CD4-positive, alpha-beta T cell treated with Interleukin-17A for 4 hours (primary cell): ENCODE results near the gene GPSM1.
A peak's percentile ranks its signal among the peaks of the same experiment; 100 is the strongest.

Experiments used
- DNase-seq: peaks from one replicate; pipeline ENCODE4 v3.0.0-alpha.2; 2020; ENCODE audit warnings: mixed read lengths

Gene GPSM1

DNA sequence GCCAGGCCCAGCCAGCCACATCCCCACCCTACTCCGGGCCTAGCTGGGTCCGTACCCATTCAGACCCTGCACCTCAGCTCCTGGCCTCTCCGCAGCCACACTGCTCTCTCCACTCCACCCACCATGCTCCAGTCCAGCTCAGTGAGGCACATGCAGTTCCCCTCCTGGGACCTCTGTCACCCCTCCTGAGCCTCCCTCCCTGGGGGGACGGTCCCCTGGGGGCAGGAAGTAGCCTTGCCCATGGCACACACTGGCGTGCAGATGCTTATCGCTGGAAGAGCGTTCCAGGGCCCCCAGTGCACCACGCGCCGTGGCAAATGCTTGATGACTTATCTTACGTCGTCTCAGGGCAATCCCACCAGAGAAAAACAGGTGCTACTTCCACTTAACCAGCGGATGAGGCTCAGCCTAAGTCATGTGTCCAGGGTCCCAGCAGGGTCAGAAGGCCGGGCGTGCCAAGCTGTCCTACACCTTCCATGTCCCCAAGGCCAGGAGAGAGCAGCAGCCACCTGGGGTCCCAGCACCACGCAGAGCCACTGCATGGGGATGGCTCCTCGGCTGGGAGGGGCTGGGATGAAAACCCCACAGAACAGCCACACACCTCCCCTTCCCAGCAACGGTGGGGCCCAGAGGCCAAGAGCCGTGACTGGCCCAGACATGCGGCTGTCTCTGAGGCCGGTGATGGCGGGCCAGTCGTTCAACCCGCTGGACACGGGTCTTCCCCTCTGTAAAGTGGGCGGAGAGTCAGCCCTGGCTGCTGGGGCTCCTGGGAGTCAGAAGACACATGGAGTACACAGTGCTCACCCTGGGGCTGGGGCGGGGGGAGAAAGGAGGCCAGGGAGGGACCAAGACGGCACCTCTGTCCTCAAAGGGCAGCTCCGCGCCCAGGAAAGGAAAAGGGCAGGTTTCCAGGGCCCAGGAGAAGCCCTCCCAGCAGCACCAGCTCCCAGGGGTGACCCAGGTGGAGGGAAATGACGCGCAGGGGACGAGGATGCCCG is 20.8 kb upstream of the GPSM1 start:
- no peak for DNase-seq

- no peak for DNase-seq
Measured at GRCh38 chr9:136307215-136307750, 20.1 kb upstream of the GPSM1 start.

DNA sequence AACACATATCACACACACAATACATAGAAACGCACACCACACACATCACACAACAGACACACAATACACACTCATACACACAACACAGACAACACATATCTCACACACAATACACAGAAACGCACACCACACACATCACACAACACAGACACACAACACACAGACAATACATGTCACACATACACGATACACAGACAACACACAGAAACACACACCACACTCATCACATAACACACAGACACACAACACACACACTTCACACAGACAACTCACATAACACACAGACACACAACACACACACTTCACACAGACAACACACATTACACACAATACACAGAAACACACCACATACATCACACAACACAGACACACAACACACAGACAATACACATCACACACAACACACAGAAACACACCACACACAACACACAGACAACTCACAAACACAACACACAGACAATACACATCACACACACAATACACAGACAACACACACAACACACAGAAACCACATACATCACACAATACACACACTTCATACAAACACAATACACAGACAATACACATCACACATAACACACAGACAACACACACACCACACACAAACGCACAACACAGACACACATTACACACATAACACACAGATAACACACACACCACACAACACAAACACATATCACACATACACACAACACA is 19.2 kb upstream of the GPSM1 start:
- no peak for DNase-seq

DNA sequence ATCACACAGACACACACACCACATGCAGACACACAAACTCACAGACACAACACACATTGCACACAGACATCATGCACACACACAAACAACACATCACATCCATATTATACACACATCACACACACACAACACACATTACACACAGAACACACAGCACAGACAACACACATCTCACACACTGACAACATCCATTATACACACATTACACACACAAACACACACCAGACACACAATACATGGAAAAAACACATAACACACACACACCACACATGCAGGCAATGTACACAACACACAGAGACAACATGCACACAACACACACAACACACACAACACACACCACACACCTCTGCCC is 18.7 kb upstream of the GPSM1 start:
- no peak for DNase-seq

DNA sequence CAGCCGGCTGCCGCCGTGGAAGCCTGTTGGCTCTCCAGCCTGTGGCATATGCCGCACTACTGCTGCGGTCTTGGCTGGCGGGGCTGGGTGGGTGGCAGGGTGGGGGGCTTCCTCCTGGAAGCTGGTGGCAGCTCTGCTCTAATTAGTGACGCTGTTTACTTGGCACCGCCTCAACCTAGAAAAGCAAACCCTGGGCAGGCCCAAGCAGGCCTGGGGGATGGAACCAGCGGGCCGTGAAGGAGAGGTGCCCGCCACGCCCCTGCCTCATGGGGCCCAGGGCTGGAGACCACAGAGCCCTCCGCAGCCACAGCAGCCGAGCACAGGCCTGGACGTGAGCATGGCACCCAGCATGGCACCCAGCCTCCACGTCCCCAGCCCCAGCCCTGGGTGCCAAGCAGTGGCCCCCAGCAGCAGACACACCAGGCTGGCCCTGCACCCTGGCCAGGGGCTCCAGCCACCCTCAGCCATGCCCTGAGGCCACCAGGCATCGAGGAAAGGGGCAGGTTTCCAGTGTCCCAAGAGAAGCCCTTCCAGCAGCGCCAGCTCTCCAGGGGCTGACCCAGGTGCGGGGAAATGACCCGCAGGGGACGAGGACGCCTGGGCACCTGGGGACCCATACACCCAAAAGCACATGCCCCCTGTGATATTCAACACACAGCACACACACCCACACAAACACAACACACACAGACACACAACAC is 18.1 kb upstream of the GPSM1 start:
- DNase-seq, result no peak

- no peak for DNase-seq
Measured at GRCh38 chr9:136309806-136310220, 17.5 kb upstream of the GPSM1 start.

GRCh38 chr9:136310273-136311030 is 16.9 kb upstream of the GPSM1 start:
- no peak for DNase-seq

GRCh38 chr9:136311051-136312008 is 16.0 kb upstream of the GPSM1 start:
- DNase-seq, result peak; percentile 20

- DNase-seq, result no peak
Measured at GRCh38 chr9:136312009-136312375, 15.3 kb upstream of the GPSM1 start.

DNA sequence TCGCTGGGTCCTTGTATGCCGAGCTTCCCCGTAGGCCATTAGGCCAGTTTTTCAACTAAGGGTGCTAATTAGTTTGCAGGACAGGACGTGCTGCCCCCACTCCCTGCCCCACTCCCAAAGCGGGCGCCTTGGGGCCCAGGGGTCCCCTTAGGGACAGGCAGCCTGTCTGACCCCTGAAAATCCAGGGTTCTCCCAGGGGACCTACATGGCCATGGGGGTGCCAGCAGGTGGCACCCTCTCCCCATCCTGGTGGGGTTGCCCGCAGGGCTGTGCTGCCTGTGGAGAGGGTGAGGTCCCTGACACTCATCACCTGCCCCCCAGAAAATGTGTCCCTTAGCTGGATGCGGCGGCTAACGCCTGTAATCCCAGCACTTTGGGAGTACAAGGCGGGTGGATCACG is 14.9 kb upstream of the GPSM1 start:
- DNase-seq, result peak; percentile 63

DNA sequence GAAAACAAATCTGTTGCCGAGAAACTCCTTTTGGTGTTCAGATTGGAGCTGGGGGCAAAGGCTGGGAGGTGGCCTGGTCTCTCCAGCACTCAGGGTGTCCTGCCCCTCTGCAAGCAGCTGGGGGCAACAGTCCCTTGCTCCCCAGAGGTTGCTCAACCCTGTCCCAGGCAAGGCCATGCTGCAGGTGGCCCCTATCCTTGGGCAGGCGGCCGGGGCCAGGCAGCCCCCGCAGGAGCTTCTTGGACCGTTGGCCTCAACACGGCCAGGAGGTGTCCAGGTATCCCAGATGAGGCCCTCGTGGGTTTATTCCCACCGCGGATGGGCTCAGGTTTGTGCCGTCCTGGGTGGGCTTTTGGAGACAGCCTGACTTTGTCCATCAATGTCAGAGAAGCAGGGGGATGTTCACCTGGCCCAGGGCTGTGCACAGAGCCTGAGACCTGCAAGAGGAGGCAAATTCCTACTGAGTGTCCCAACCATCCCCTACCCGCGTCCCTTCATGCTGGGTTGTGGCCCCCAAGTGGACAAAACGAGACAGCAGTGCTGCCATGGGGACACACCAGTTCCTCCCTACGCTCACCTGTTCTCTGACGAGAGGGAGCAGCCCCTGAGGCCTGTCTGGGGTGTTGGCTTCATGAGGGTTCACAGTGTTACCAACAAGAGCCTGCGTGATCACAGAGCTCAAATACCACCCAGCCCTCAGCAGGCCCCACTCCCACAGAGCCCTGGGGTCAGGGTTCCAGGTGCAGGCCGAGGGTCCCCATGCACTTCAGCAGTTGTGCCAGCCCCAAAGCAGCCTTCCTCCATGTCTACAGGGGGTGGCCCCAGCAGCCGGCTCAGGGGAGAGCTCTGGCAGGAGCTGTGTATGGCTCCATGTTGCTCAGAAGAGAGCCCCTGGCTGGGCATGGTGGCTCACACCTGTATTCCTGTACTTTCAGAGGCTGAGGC is 14.0 kb upstream of the GPSM1 start:
- no peak for DNase-seq

DNA sequence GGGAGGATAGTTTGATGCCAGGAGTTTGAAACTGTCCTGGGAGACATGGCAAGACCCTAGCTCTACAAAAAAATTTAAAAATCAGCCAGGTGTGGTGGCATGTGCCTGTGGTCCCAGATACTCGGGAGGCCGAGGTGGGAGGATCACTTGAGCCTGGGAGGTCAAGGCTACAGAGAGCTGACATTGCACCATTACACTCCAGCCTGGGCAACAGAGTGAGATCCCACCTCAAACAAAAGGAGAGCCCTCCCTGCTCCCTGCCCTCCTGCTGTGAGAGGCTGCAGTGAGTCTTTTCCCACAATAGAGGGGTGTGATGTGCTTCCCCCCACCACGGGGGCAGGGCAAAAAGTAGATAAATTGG is 13.3 kb upstream of the GPSM1 start:
- no peak for DNase-seq

- DNase-seq, result no peak
Measured at GRCh38 chr9:136314944-136315343, 12.4 kb upstream of the GPSM1 start.

GRCh38 chr9:136316271-136316751 is 11.0 kb upstream of the GPSM1 start:
- DNase-seq, result no peak

- no peak for DNase-seq
Measured at GRCh38 chr9:136316896-136317676, 10.3 kb upstream of the GPSM1 start.

- DNase-seq, result no peak
Measured at GRCh38 chr9:136317695-136318094, 9.6 kb upstream of the GPSM1 start.

DNA sequence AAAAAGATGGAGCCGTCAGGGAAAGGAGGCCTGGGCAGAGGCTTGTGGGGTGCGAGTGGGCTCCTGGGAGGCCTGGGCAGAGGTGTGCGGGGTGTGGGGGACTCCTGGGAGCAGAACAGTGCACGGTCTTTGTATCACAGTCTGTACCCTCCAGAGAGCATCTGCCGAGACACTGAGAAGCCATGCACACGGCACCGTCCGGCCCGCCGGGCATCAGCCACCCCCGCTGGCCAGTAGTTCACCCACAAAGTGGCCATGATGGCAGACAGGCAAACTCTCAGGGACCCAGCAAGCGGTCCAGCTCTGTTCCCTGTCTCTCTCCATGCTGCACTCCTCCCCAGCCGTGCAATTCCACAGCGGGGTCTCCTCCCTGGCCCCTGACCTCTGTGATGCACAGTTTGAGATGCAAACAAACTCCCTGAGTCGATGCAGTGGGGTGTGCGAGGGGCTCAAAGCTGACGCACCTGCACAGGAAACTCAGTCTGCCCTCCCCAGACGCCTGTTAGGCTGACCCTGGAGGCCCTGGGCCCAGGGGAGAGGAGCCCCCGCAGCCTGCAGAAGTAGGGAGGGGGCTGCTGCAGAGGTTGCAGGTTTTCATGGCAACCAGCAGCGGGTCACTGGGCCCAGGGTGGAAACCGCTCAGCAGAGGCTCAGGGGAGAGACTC is 9.1 kb upstream of the GPSM1 start:
- DNase-seq, result no peak

- no peak for DNase-seq
Measured at GRCh38 chr9:136318776-136319241, 8.5 kb upstream of the GPSM1 start.
